HepG2 (cell line): Measurements from ENCODE around the gene SGPP1. TPM values are rescaled to one million over a fixed set of nuclear protein-coding genes. Genes with fewer than 3 reads are reported as not detected.

Experiments used
- ARID2 ChIP-seq: sonication (generic); formaldehyde crosslinking; IDR thresholded peaks from 2 replicates; pipeline ENCODE4 v1.8.1; 2022; ENCODE audit warnings: mild to moderate bottlenecking, missing genetic modification reagents, borderline replicate concordance
- CBX1 ChIP-seq: IDR thresholded peaks from one replicate; pipeline ENCODE4 v1.6.1; 2016; ENCODE audit warnings: antibody characterized with exemption, low read depth
- GATA4 ChIP-seq: sonication (generic); IDR thresholded peaks from 2 replicates; pipeline ENCODE4 v1.6.1; 2016; ENCODE audit warnings: antibody characterized with exemption, low read depth, borderline replicate concordance
- POGZ ChIP-seq: sonication (generic); formaldehyde crosslinking; IDR thresholded peaks from 2 replicates; pipeline ENCODE4 v1.4.0; 2020; ENCODE audit warnings: mild to moderate bottlenecking, missing genetic modification reagents
- RNF2 ChIP-seq: fragments of 450-650 bp; conservative IDR thresholded peaks from 2 replicates; pipeline ENCODE4 v1.6.1; 2016; ENCODE audit warnings: low read depth
- SIX4 ChIP-seq: sonication (generic); formaldehyde crosslinking; IDR thresholded peaks from 2 replicates; pipeline ENCODE4 v1.4.0; 2020; ENCODE audit warnings: missing genetic modification reagents
- SP140L ChIP-seq: sonication (generic); formaldehyde crosslinking; IDR thresholded peaks from 2 replicates; pipeline ENCODE4 v1.4.0; 2020; ENCODE audit warnings: missing genetic modification reagents, borderline replicate concordance
- SUZ12 ChIP-seq: fragments of 150-350 bp; IDR thresholded peaks from 2 replicates; pipeline ENCODE4 v1.6.1; 2014; ENCODE audit warnings: low read depth, low read length
- TOPORS ChIP-seq: sonication (generic); formaldehyde crosslinking; IDR thresholded peaks from 2 replicates; pipeline ENCODE4 v1.8.0; 2023; ENCODE audit warnings: mild to moderate bottlenecking, missing genetic modification reagents
- ZNF121 ChIP-seq: sonication (generic); formaldehyde crosslinking; IDR thresholded peaks from 2 replicates; pipeline ENCODE4 v1.5.0; 2020; ENCODE audit warnings: mild to moderate bottlenecking, missing genetic modification reagents
- ZNF274 ChIP-seq: sonication (generic); formaldehyde crosslinking; IDR thresholded peaks from 2 replicates; pipeline ENCODE4 v1.5.1; 2020; ENCODE audit warnings: mild to moderate bottlenecking, missing genetic modification reagents
- ZNF337 ChIP-seq: sonication (generic); formaldehyde crosslinking; IDR thresholded peaks from 2 replicates; pipeline ENCODE4 v1.5.1; 2020; ENCODE audit warnings: missing genetic modification reagents, low read depth, mild to moderate bottlenecking, borderline replicate concordance
- ZNF431 ChIP-seq: sonication (generic); formaldehyde crosslinking; IDR thresholded peaks from 2 replicates; pipeline ENCODE4 v1.9.0; 2022; ENCODE audit warnings: missing genetic modification reagents, low read depth, mild to moderate bottlenecking, borderline replicate concordance
- ZNF614 ChIP-seq: IDR thresholded peaks from 2 replicates; pipeline ENCODE4 v1.6.1; 2018; ENCODE audit warnings: missing biosample characterization, missing genetic modification reagents, inconsistent platforms, borderline replicate concordance
- ZNF678 ChIP-seq: sonication (generic); formaldehyde crosslinking; IDR thresholded peaks from 2 replicates; pipeline ENCODE4 v1.4.0; 2020; ENCODE audit warnings: mild to moderate bottlenecking, missing genetic modification reagents
- ZNF720 ChIP-seq: sonication (generic); formaldehyde crosslinking; IDR thresholded peaks from 2 replicates; pipeline ENCODE4 v1.4.0; 2020; ENCODE audit warnings: missing genetic modification reagents
- polyA plus RNA-seq, 8 experiments: library from polyadenylated mRNA; depleted of rRNA in 3 of 8; stranded (reverse) in 7 of 8; unstranded in 1 of 8; fragments of >200 nt; fragmentation: Illumina TruSeq in 4 of 8; extraction: Trizol in 4 of 8; gene quantifications; 2 replicates each; pipeline versions ENCODE4 v1.2.1 to v1.2.3, GENCODE V29; 2011 to 2016; ENCODE audit warnings: low read depth in 4 of 8, missing spikeins in 1 of 8, mixed read lengths in 1 of 8; ENCODE audit not compliant: insufficient read depth in 1 of 8
- total RNA-seq, 5 experiments: library from RNA; depleted of rRNA; stranded (reverse); fragments of >200 nt; fragmentation: Illumina TruSeq; extraction: Trizol; gene quantifications; 2 replicates each; pipeline ENCODE4 v1.2.3, GENCODE V29; 2016; ENCODE audit warnings: low read depth in 1 of 5
- TF ChIP-seq, protein P1 (sequence below): sonication (generic); formaldehyde crosslinking; IDR thresholded peaks from 2 replicates; pipeline ENCODE4 v1.8.0; 2022; ENCODE audit warnings: missing genetic modification reagents, mild to moderate bottlenecking, moderate library complexity, borderline replicate concordance
- TF ChIP-seq, protein P2 (sequence below): sonication (generic); formaldehyde crosslinking; IDR thresholded peaks from 2 replicates; pipeline ENCODE4 v1.5.0; 2020; ENCODE audit warnings: missing genetic modification reagents
- TF ChIP-seq, protein P3 (sequence below): sonication (generic); formaldehyde crosslinking; IDR thresholded peaks from 2 replicates; pipeline ENCODE4 v1.4.0; 2020; ENCODE audit warnings: missing genetic modification reagents, borderline replicate concordance
- TF ChIP-seq, protein P4 (sequence below): sonication (generic); formaldehyde crosslinking; IDR thresholded peaks from 2 replicates; pipeline ENCODE4 v1.4.0; 2020; ENCODE audit warnings: missing genetic modification reagents

The SGPP1 gene
- total and polyA plus RNA-seq, 2 of the 13 experiments (the other 11 are each of a cell fraction or from before 2014, with no cell fraction given): 6.4 to 6.8 TPM

DNA sequence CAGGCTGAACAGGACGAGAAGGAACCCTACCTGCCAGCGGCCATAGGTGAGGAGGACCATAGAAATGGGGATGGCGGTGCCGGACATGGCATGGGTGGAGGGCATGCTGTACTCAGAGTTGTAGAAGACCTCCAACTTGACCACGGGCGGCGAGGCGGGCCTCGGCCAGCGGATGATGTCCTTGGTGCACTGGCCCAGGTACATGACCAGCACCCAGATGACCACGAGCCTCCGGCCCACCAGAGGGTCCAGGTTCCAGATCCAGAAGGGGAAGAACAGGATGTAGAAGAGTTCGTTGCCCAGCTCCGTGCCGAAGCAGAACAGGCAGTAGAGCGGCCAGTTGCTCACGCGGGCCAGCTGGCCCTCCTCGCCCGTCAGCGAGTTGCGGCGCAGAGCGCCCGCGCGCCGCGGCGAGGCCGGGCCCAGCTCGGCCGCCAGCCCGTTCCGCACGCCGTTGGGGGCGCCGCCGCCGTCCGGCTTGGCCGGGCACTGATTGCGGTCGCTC lies 582 bp downstream of the SGPP1 start (continued):
- no peak for TF ChIP-seq CBX1
- TF ChIP-seq TOPORS (CRISPR knock-in tag): 0 out of 2 replicates have a peak, but pooled peaks have one; percentile 53
- TF ChIP-seq, protein P1, sequence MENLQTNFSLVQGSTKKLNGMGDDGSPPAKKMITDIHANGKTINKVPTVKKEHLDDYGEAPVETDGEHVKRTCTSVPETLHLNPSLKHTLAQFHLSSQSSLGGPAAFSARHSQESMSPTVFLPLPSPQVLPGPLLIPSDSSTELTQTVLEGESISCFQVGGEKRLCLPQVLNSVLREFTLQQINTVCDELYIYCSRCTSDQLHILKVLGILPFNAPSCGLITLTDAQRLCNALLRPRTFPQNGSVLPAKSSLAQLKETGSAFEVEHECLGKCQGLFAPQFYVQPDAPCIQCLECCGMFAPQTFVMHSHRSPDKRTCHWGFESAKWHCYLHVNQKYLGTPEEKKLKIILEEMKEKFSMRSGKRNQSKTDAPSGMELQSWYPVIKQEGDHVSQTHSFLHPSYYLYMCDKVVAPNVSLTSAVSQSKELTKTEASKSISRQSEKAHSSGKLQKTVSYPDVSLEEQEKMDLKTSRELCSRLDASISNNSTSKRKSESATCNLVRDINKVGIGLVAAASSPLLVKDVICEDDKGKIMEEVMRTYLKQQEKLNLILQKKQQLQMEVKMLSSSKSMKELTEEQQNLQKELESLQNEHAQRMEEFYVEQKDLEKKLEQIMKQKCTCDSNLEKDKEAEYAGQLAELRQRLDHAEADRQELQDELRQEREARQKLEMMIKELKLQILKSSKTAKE (CRISPR knock-in tag): no peak
- TF ChIP-seq, protein P2, sequence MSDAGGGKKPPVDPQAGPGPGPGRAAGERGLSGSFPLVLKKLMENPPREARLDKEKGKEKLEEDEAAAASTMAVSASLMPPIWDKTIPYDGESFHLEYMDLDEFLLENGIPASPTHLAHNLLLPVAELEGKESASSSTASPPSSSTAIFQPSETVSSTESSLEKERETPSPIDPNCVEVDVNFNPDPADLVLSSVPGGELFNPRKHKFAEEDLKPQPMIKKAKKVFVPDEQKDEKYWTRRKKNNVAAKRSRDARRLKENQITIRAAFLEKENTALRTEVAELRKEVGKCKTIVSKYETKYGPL (CRISPR knock-in tag): no peak
- TF ChIP-seq ZNF720 (CRISPR knock-in tag): no peak
- TF ChIP-seq POGZ: 0 out of 2 replicates have a peak, but pooled peaks have one; percentile 4
- no peak for TF ChIP-seq ARID2 (CRISPR knock-in tag)
- TF ChIP-seq SP140L (CRISPR knock-in tag): no peak
- 0 out of 2 replicates have a peak, but pooled peaks have one; percentile 43 for TF ChIP-seq ZNF274 (CRISPR knock-in tag)
- TF ChIP-seq, protein P3, sequence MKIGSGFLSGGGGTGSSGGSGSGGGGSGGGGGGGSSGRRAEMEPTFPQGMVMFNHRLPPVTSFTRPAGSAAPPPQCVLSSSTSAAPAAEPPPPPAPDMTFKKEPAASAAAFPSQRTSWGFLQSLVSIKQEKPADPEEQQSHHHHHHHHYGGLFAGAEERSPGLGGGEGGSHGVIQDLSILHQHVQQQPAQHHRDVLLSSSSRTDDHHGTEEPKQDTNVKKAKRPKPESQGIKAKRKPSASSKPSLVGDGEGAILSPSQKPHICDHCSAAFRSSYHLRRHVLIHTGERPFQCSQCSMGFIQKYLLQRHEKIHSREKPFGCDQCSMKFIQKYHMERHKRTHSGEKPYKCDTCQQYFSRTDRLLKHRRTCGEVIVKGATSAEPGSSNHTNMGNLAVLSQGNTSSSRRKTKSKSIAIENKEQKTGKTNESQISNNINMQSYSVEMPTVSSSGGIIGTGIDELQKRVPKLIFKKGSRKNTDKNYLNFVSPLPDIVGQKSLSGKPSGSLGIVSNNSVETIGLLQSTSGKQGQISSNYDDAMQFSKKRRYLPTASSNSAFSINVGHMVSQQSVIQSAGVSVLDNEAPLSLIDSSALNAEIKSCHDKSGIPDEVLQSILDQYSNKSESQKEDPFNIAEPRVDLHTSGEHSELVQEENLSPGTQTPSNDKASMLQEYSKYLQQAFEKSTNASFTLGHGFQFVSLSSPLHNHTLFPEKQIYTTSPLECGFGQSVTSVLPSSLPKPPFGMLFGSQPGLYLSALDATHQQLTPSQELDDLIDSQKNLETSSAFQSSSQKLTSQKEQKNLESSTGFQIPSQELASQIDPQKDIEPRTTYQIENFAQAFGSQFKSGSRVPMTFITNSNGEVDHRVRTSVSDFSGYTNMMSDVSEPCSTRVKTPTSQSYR (CRISPR knock-in tag): no peak
- no peak for TF ChIP-seq ZNF614 (CRISPR knock-in tag)
- no peak for TF ChIP-seq RNF2
- no peak for TF ChIP-seq SUZ12
- 0 out of 2 replicates have a peak, but pooled peaks have one; percentile 13 for TF ChIP-seq ZNF121 (CRISPR knock-in tag)
- no peak for TF ChIP-seq ZNF337 (CRISPR knock-in tag)
- no peak for TF ChIP-seq SIX4 (CRISPR knock-in tag)
- no peak for TF ChIP-seq GATA4
- TF ChIP-seq ZNF431 (CRISPR knock-in tag): 0 out of 2 replicates have a peak, but pooled peaks have one; percentile 18
- TF ChIP-seq, protein P4, sequence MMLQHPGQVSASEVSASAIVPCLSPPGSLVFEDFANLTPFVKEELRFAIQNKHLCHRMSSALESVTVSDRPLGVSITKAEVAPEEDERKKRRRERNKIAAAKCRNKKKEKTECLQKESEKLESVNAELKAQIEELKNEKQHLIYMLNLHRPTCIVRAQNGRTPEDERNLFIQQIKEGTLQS (CRISPR knock-in tag): no peak
- TF ChIP-seq ZNF678 (CRISPR knock-in tag): 0 out of 2 replicates have a peak, but pooled peaks have one; percentile 54
